SK-N-SH (cell line): Measurements from ENCODE around the gene TMEM151A. TPM values are rescaled to one million over a fixed set of nuclear protein-coding genes. Genes with fewer than 3 reads are reported as not detected.

Source experiments
- CTCF ChIA-PET: fragments of 300-600, 350-600 bp; formaldehyde crosslinking; extraction: SDS; loops from one replicate; lab custom pipeline; 2021; lab: Yijun Ruan, JAX
- POLR2A ChIA-PET: fragments of 350-600 bp; sonication (Branson Sonifier 250); formaldehyde crosslinking; extraction: SDS; loops from one replicate; lab custom pipeline; 2020; ENCODE audit warnings: antibody characterized with exemption, inconsistent platforms; lab: Yijun Ruan, JAX
- DNase-seq: peaks from one replicate; pipeline ENCODE4 v3.0.0; 2012
- H2AFZ ChIP-seq: fragments of 200-600 bp; sonication (generic); 2 replicates; pipeline ENCODE4 v1.8.1; 2016; ENCODE audit warnings: antibody characterized with exemption, mild to moderate bottlenecking, low read depth
- H3F3A ChIP-seq: fragments of 200-600 bp; sonication (generic); replicated peaks from 2 replicates; pipeline ENCODE3; 2016; ENCODE audit warnings: antibody characterized with exemption, mild to moderate bottlenecking; ENCODE audit not compliant: insufficient read depth
- H3K27ac ChIP-seq, 2 experiments: fragments of 200-500 bp in 1 of 2; fragments of 200-600 bp in 1 of 2; sonication (Bioruptor generic) in 1 of 2; sonication (generic), shearing (Covaris generic) in 1 of 2; 2 replicates each; pipeline versions ENCODE4 v1.5.1 to v1.6.1; 2014 to 2016; ENCODE audit warnings: low read depth in 2 of 2, inconsistent platforms in 1 of 2, low read length in 1 of 2, mild to moderate bottlenecking in 1 of 2, mixed read lengths in 1 of 2
- H3K27me3 ChIP-seq: fragments of 200-600 bp; sonication (generic), shearing (Covaris generic); 2 replicates; pipeline ENCODE4 v1.6.1; 2016; ENCODE audit warnings: mixed run types; ENCODE audit not compliant: insufficient read depth
- H3K36me3 ChIP-seq, 2 experiments: fragments of 200-500 bp in 1 of 2; fragments of 200-600 bp in 1 of 2; sonication (Bioruptor generic) in 1 of 2; sonication (generic) in 1 of 2; replicated peaks in 1 of 2; 2 replicates each; pipeline versions ENCODE3 to v1.5.1; 2014 to 2016; ENCODE audit warnings: low read length in 1 of 2, mild to moderate bottlenecking in 1 of 2; ENCODE audit not compliant: insufficient read depth in 2 of 2, control insufficient read depth in 1 of 2
- H3K4me1 ChIP-seq, 2 experiments: fragments of 200-500 bp in 1 of 2; fragments of 200-600 bp in 1 of 2; sonication (Bioruptor generic) in 1 of 2; sonication (generic), shearing (Covaris generic) in 1 of 2; 2 replicates each; pipeline versions ENCODE4 v1.5.1 to v1.6.1; 2014 to 2016; ENCODE audit warnings: low read depth in 1 of 2, low read length in 1 of 2, mixed run types in 1 of 2; ENCODE audit not compliant: insufficient read depth in 2 of 2, control insufficient read depth in 1 of 2
- H3K4me2 ChIP-seq: fragments of 200-600 bp; sonication (generic), shearing (Covaris generic); 2 replicates; pipeline ENCODE4 v1.6.1; 2017; ENCODE audit warnings: mixed run types
- H3K4me3 ChIP-seq, 2 experiments: fragments of 200-500 bp in 1 of 2; fragments of 200-600 bp in 1 of 2; sonication (Bioruptor generic) in 1 of 2; sonication (generic), shearing (Covaris generic) in 1 of 2; 2 replicates each; pipeline versions ENCODE4 v1.5.1 to v1.8.1; 2014 to 2016; ENCODE audit warnings: low read depth in 2 of 2, inconsistent platforms in 1 of 2, low read length in 1 of 2, mild to moderate bottlenecking in 1 of 2, mixed read lengths in 1 of 2, moderate library complexity in 1 of 2
- H3K79me2 ChIP-seq: fragments of 200-600 bp; sonication (generic); 2 replicates; pipeline ENCODE4 v1.8.1; 2017; ENCODE audit warnings: mild to moderate bottlenecking; ENCODE audit not compliant: insufficient read depth
- H3K9ac ChIP-seq: fragments of 200-600 bp; sonication (generic); 2 replicates; pipeline ENCODE4 v1.6.1; 2017; ENCODE audit warnings: mixed run types
- H3K9me2 ChIP-seq: fragments of 200-600 bp; sonication (generic); 2 replicates; pipeline ENCODE4 v1.6.1; 2017; ENCODE audit warnings: mixed run types
- H3K9me3 ChIP-seq: fragments of 200-600 bp; sonication (generic); 2 replicates; pipeline ENCODE4 v1.6.1; 2017; ENCODE audit warnings: mixed run types, mild to moderate bottlenecking, moderate library complexity
- H4K20me1 ChIP-seq: fragments of 200-600 bp; sonication (generic); 2 replicates; pipeline ENCODE4 v1.6.1; 2017; ENCODE audit warnings: mild to moderate bottlenecking, mixed run types; ENCODE audit not compliant: insufficient read depth
- CHD2 ChIP-seq: fragments of 150-350 bp; IDR thresholded peaks from 2 replicates; pipeline ENCODE4 v1.6.1; 2018; ENCODE audit warnings: low read length; ENCODE audit not compliant: partially characterized antibody
- EZH2phosphoT487 ChIP-seq: fragments of 200-600 bp; sonication (generic); IDR thresholded peaks from 2 replicates; pipeline ENCODE4 v1.6.1; 2017; ENCODE audit warnings: low read depth, mixed run types, mild to moderate bottlenecking, antibody characterized with exemption, moderate library complexity, borderline replicate concordance
- FOXM1 ChIP-seq: IDR thresholded peaks from 2 replicates; pipeline ENCODE4 v1.4.0; 2012; ENCODE audit warnings: low read depth, mild to moderate bottlenecking
- GATA2 ChIP-seq: sonication (generic); formaldehyde crosslinking; IDR thresholded peaks from 2 replicates; pipeline ENCODE4 v1.5.0; 2020; ENCODE audit warnings: mild to moderate bottlenecking, missing genetic modification reagents
- JUND ChIP-seq: IDR thresholded peaks from 2 replicates; pipeline ENCODE4 v1.4.0; 2012
- MEF2A ChIP-seq: IDR thresholded peaks from 2 replicates; pipeline ENCODE4 v1.4.0; 2012; ENCODE audit warnings: low read depth, borderline replicate concordance
- MXI1 ChIP-seq: IDR thresholded peaks from 2 replicates; pipeline ENCODE4 v1.6.1; 2012; ENCODE audit warnings: mild to moderate bottlenecking, low read depth, low read length, improper control_type of control experiment
- NFIC ChIP-seq: IDR thresholded peaks from 2 replicates; pipeline ENCODE4 v1.4.0; 2012; ENCODE audit warnings: borderline replicate concordance
- POLR2AphosphoS5 ChIP-seq: IDR thresholded peaks from 2 replicates; pipeline ENCODE4 v1.6.1; 2012; ENCODE audit warnings: low read depth, low read length
- RCOR1 ChIP-seq: fragments of 150-350 bp; IDR thresholded peaks from 2 replicates; pipeline ENCODE4 v1.6.1; 2017; ENCODE audit warnings: antibody characterized with exemption, low read length
- RFX5 ChIP-seq: IDR thresholded peaks from 2 replicates; pipeline ENCODE4 v1.6.1; 2012; ENCODE audit warnings: mild to moderate bottlenecking, improper control_type of control experiment, low read length
- SMC3 ChIP-seq: IDR thresholded peaks from 2 replicates; pipeline ENCODE4 v1.6.1; 2012; ENCODE audit warnings: low read depth, low read length, improper control_type of control experiment
- TAF1 ChIP-seq: IDR thresholded peaks from 2 replicates; pipeline ENCODE4 v1.6.1; 2012; ENCODE audit warnings: low read depth, mild to moderate bottlenecking, low read length, moderate library complexity, borderline replicate concordance
- TCF12 ChIP-seq: IDR thresholded peaks from 2 replicates; pipeline ENCODE4 v1.4.0; 2012
- TEAD4 ChIP-seq: IDR thresholded peaks from 2 replicates; pipeline ENCODE4 v1.4.0; 2012; ENCODE audit warnings: mild to moderate bottlenecking, borderline replicate concordance; ENCODE audit not compliant: insufficient read depth
- WGBS: methylation state at CpG from one replicate; pipeline ENCODE4 v1.1.6; 2017; ENCODE audit warnings: low lambda C conversion rate; 5-methylcytosine and 5-hydroxymethylcytosine counted together
- polyA plus RNA-seq, 3 experiments: library from polyadenylated mRNA; depleted of rRNA; stranded (reverse); fragments of >200 nt; gene quantifications; 2 replicates each; pipeline ENCODE4 v1.2.3, GENCODE V29; 2012
- TF ChIP-seq, protein P1 (sequence below): fragments of 200-600 bp; sonication (generic); IDR thresholded peaks from 2 replicates; pipeline ENCODE4 v1.6.1; 2017; ENCODE audit warnings: antibody characterized with exemption, mild to moderate bottlenecking, moderate library complexity
- TF ChIP-seq, protein P2 (sequence below): fragments of 150-350 bp; IDR thresholded peaks from 2 replicates; pipeline ENCODE4 v1.6.1; 2017; ENCODE audit warnings: antibody characterized with exemption, low read length, low read depth, borderline replicate concordance
- TF ChIP-seq, protein P3 (sequence below): fragments of 150-350 bp; IDR thresholded peaks from 2 replicates; pipeline ENCODE4 v1.6.1; 2016; ENCODE audit warnings: mild to moderate bottlenecking, low read depth, low read length
- TF ChIP-seq, protein P4 (sequence below): IDR thresholded peaks from 2 replicates; pipeline ENCODE4; 2012

The TMEM151A gene
- polyA plus RNA-seq, 1 of the 3 experiments (the other 2 are of a cell fraction): 0.35 TPM

DNA sequence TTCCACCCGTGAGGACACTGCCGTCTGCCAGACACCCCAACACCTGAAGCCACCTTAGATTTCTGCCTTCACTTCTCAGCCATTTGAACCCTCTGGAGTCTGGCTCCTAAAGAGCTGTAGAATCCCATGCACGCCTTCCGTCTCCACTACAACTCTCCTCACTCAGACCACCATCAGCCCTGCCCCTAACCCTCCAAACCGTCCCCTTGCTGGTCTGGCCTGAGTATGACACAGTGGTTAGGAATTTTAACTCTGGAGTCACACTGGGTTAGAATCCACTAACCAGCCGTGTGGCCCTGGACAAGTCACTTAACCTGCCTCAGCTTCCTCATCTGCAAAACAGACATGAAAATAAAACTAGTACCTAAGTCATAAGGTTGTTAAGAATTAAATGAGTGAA is 10.7 kb upstream of the TMEM151A start:
- Histone ChIP-seq H3K36me3 (peaks cover 0 to 36% of the 10 kb centered on the region in 2 experiments), H3K27me3 (no peaks in the 10 kb centered on the region), H3K9me3 (no peaks in the 10 kb centered on the region), H3K79me2 (peaks cover 11% of the 10 kb centered on the region; the same call in 1 of the 2 replicates), H3K4me2 (no peak overlapping the region), H3K27ac (no peak overlapping the region; a peak in 1 of 4 replicates), H4K20me1 (peaks cover 18% of the 10 kb centered on the region), H3K4me1 (peaks cover 0 to 47% of the 10 kb centered on the region in 2 experiments; a peak in 1 of 4 replicates), H3F3A (peaks cover 21% of the 10 kb centered on the region), H3K9ac (no peak overlapping the region), H3K9me2 (no peaks in the 10 kb centered on the region), H2AFZ (no peak overlapping the region), H3K4me3 (no peak overlapping the region)
- ChIA-PET CTCF (interaction anchor here (1.4 to 8.2 kb wide), 8 partner anchors 10 to 108 kb away, joined by 3 to 111 read pairs (median 16); partner anchors contain the start of genes RAB1B, RIN1 and TMEM151A), POLR2A (interaction anchor here (0.7 to 1.8 kb wide), 3 partner anchors 8 to 32 kb away, joined by 3 to 6 read pairs (median 3); partner anchors contain the start of genes RAB1B and YIF1A)
- no peak for TF ChIP-seq TEAD4
- no peak for TF ChIP-seq NFIC
- TF ChIP-seq, protein P1, sequence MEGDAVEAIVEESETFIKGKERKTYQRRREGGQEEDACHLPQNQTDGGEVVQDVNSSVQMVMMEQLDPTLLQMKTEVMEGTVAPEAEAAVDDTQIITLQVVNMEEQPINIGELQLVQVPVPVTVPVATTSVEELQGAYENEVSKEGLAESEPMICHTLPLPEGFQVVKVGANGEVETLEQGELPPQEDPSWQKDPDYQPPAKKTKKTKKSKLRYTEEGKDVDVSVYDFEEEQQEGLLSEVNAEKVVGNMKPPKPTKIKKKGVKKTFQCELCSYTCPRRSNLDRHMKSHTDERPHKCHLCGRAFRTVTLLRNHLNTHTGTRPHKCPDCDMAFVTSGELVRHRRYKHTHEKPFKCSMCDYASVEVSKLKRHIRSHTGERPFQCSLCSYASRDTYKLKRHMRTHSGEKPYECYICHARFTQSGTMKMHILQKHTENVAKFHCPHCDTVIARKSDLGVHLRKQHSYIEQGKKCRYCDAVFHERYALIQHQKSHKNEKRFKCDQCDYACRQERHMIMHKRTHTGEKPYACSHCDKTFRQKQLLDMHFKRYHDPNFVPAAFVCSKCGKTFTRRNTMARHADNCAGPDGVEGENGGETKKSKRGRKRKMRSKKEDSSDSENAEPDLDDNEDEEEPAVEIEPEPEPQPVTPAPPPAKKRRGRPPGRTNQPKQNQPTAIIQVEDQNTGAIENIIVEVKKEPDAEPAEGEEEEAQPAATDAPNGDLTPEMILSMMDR: no peak
- no peak for TF ChIP-seq TCF12
- TF ChIP-seq GATA2 (CRISPR knock-in tag): no peak
- no peak for TF ChIP-seq POLR2AphosphoS5
- TF ChIP-seq, protein P2, sequence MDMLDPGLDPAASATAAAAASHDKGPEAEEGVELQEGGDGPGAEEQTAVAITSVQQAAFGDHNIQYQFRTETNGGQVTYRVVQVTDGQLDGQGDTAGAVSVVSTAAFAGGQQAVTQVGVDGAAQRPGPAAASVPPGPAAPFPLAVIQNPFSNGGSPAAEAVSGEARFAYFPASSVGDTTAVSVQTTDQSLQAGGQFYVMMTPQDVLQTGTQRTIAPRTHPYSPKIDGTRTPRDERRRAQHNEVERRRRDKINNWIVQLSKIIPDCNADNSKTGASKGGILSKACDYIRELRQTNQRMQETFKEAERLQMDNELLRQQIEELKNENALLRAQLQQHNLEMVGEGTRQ: no peak
- TF ChIP-seq RFX5: no peak
- TF ChIP-seq EZH2phosphoT487: no peak
- TF ChIP-seq TAF1: no peak
- no peak for TF ChIP-seq FOXM1
- TF ChIP-seq RCOR1: no peak
- no peak for TF ChIP-seq MXI1
- TF ChIP-seq MEF2A: no peak
- TF ChIP-seq JUND: no peak
- TF ChIP-seq, protein P3, sequence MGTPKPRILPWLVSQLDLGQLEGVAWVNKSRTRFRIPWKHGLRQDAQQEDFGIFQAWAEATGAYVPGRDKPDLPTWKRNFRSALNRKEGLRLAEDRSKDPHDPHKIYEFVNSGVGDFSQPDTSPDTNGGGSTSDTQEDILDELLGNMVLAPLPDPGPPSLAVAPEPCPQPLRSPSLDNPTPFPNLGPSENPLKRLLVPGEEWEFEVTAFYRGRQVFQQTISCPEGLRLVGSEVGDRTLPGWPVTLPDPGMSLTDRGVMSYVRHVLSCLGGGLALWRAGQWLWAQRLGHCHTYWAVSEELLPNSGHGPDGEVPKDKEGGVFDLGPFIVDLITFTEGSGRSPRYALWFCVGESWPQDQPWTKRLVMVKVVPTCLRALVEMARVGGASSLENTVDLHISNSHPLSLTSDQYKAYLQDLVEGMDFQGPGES: no peak
- no peak for TF ChIP-seq CHD2
- TF ChIP-seq, protein P4, sequence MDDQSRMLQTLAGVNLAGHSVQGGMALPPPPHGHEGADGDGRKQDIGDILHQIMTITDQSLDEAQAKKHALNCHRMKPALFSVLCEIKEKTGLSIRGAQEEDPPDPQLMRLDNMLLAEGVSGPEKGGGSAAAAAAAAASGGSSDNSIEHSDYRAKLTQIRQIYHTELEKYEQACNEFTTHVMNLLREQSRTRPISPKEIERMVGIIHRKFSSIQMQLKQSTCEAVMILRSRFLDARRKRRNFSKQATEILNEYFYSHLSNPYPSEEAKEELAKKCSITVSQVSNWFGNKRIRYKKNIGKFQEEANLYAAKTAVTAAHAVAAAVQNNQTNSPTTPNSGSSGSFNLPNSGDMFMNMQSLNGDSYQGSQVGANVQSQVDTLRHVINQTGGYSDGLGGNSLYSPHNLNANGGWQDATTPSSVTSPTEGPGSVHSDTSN: no peak
- no peak for TF ChIP-seq SMC3
- no peak for DNase-seq
- 78% methylated on average over 6 of the region's 6 CpGs for WGBS
